ENCODE data around the gene IGIP.

Gene IGIP

GRCh38 chr5:140178086-140178410 is 52.3 kb downstream of the IGIP start:
- TF ChIP-seq, protein P1, sequence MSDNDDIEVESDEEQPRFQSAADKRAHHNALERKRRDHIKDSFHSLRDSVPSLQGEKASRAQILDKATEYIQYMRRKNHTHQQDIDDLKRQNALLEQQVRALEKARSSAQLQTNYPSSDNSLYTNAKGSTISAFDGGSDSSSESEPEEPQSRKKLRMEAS (IDR thresholded peaks at IDR 0.05; ENCODE audit: low read depth, low read length): no peak
- TF ChIP-seq POLR2A (IDR thresholded peaks at IDR 0.05; ENCODE audit: extremely low read depth, insufficient read length) (no peak), CTCF (IDR thresholded peaks at IDR 0.05; ENCODE audit: low read depth, low read length) (no peak), MYC (IDR thresholded peaks at IDR 0.05; ENCODE audit: low read depth, low read length) (no peak)
- DNase-seq (ENCODE audit: low read depth): no peak
- no peak overlapping the region for H3K4me3 ChIP-seq (ENCODE audit: low read depth, low read length)

DNA sequence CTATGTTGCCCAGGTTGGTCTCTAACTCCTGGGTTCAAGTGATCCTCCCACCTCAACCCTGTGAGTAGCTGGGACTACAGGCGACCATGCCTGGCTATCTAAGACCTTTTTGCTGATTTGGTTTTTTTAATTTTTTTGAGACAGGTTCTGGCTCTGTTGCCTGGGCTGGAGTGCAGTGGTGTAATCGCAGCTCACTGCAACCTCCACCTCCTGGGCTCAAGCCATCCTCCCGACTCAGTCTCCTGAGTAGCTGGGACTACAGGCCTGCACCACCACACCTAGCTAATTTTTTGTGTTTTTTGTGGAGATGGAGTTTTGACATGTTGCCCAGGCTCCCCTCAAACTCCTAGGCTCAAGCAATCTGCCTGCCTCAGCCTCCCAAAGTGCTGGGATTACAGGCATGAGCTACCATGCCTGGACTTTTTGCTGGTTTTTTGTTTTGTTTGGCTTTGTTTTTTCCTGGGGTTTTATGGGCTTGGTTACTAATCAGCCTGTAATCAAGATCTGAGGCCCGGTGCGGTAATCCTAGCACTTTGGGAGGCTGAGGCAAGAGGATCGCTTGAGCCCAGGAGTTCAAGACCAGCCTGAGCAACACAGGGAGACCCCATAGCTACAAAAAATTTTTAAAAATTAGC is 52.9 kb downstream of the IGIP start:
- no peak for DNase-seq (ENCODE audit: low read depth)
- no peak for TF ChIP-seq MYC (IDR thresholded peaks at IDR 0.05; ENCODE audit: low read depth, low read length)
- no peak for TF ChIP-seq POLR2A (IDR thresholded peaks at IDR 0.05; ENCODE audit: extremely low read depth, insufficient read length)
- H3K4me3 ChIP-seq (ENCODE audit: low read depth, low read length): no peak overlapping the region

All from NB4 (cell line).